Endothelial cell of umbilical vein (primary cell): ENCODE measurements around the gene LMNTD1. TPM values are rescaled to one million over a fixed set of nuclear protein-coding genes. Genes with fewer than 3 reads are reported as not detected.

Experiments
- BruUV-seq: library from RNA; stranded (reverse); fragments of 400-500 nt; replicated peaks from 2 replicates; lab custom pipeline; 2021; lab: Mats Ljungman, UMichigan
- CTCF ChIA-PET: fragments of 300-600, 350-600 bp; sonication (Branson Sonifier 250); formaldehyde crosslinking; loops from one replicate; lab custom pipeline; 2021; ENCODE audit warnings: antibody characterized with exemption, inconsistent platforms; lab: Charles Lee
- POLR2A ChIA-PET: fragments of 300-600, 350-600 bp; sonication (Branson Sonifier 250); formaldehyde crosslinking; loops from one replicate; lab custom pipeline; 2021; ENCODE audit warnings: antibody characterized with exemption, inconsistent platforms; lab: Charles Lee
- DNase-seq: peaks from one replicate; pipeline ENCODE4 v3.0.0-alpha.2; 2011; ENCODE audit warnings: low read depth, low spot score
- FAIRE-seq: peaks from 2 replicates; lab custom pipeline; 2011; peaks lifted over from hg19 to GRCh38; lab: Jason Lieb, UNC
- H2AFZ ChIP-seq: 2 replicates; pipeline ENCODE4 v1.6.0; 2012; ENCODE audit warnings: low read depth, low read length, control low read depth, inconsistent platforms
- H3K27ac ChIP-seq: 2 replicates; pipeline ENCODE4 v1.5.1; 2011; ENCODE audit warnings: low read depth, mild to moderate bottlenecking, control low read depth, low read length, moderate library complexity; ENCODE audit not compliant: insufficient read depth
- H3K27me3 ChIP-seq, 2 experiments: 2 replicates each; pipeline versions ENCODE4 v1.6.0 to v1.6.1; 2011; ENCODE audit warnings: low read length in 2 of 2, mixed read lengths in 1 of 2; ENCODE audit not compliant: control insufficient read depth in 2 of 2, insufficient read depth in 2 of 2
- H3K36me3 ChIP-seq, 2 experiments: 2 replicates in 1 of 2; 3 replicates in 1 of 2; pipeline ENCODE4 v1.5.1; 2011; ENCODE audit warnings: low read length in 2 of 2, mild to moderate bottlenecking in 1 of 2, moderate library complexity in 1 of 2; ENCODE audit not compliant: control insufficient read depth in 2 of 2, insufficient read depth in 2 of 2; ENCODE audit errors: extremely low read depth in 1 of 2
- H3K4me1 ChIP-seq: 3 replicates; pipeline ENCODE4 v1.5.1; 2011; ENCODE audit warnings: mild to moderate bottlenecking, low read length; ENCODE audit not compliant: control insufficient read depth, insufficient read depth; ENCODE audit errors: extremely low read depth
- H3K4me2 ChIP-seq: 2 replicates; pipeline ENCODE4 v1.6.1; 2011; ENCODE audit warnings: low read length, control low read depth, mixed read lengths; ENCODE audit not compliant: insufficient read depth
- H3K4me3 ChIP-seq, 3 experiments: fragments of 200-600 bp in 1 of 3; sonication (generic), shearing (Covaris generic) in 1 of 3; replicated peaks in 1 of 3; 2 replicates each; pipeline ENCODE4 v1.5.1; 2011 to 2016; ENCODE audit warnings: control low read depth in 3 of 3, low read length in 3 of 3, mild to moderate bottlenecking in 2 of 3, inconsistent platforms in 1 of 3, low read depth in 1 of 3, moderate library complexity in 1 of 3; ENCODE audit not compliant: insufficient read depth in 1 of 3
- H3K79me2 ChIP-seq: 2 replicates; pipeline ENCODE4 v1.6.0; 2012; ENCODE audit warnings: low read length, inconsistent platforms; ENCODE audit not compliant: control insufficient read depth, insufficient read depth
- H3K9ac ChIP-seq: replicated peaks from 2 replicates; pipeline ENCODE3; 2011; ENCODE audit warnings: low read length, control low read depth; ENCODE audit not compliant: insufficient read depth; ENCODE audit errors: extremely low read depth
- H3K9me1 ChIP-seq: replicated peaks from 3 replicates; pipeline ENCODE4 v1.6.0; 2011; ENCODE audit warnings: mild to moderate bottlenecking, low read length; ENCODE audit not compliant: control insufficient read depth, insufficient read depth; ENCODE audit errors: extremely low read depth
- H3K9me3 ChIP-seq: replicated peaks from 2 replicates; pipeline ENCODE4 v1.5.1; 2012; ENCODE audit warnings: low read length, inconsistent platforms; ENCODE audit not compliant: control insufficient read depth, insufficient read depth
- H4K20me1 ChIP-seq: replicated peaks from 2 replicates; pipeline ENCODE3; 2011; ENCODE audit warnings: mild to moderate bottlenecking, low read length; ENCODE audit not compliant: control insufficient read depth, insufficient read depth; ENCODE audit errors: extremely low read depth
- CTCF ChIP-seq, 2 donors: IDR thresholded peaks; 1 replicate in 1 of 2; 2 replicates in 1 of 2; pipeline ENCODE4 v1.5.1; 2011; ENCODE audit warnings: low read length in 2 of 2, mild to moderate bottlenecking in 2 of 2, moderate library complexity in 2 of 2, control low read depth in 1 of 2, inconsistent platforms in 1 of 2, low read depth in 1 of 2; ENCODE audit not compliant: insufficient read depth in 1 of 2; ENCODE audit errors: extremely low read depth in 1 of 2
- EZH2 ChIP-seq: IDR thresholded peaks from 2 replicates; pipeline ENCODE4 v1.6.1; 2012; ENCODE audit warnings: borderline replicate concordance, low read depth, mild to moderate bottlenecking, moderate library complexity, low read length, inconsistent platforms; ENCODE audit not compliant: severe bottlenecking
- FOS ChIP-seq: IDR thresholded peaks from 2 replicates; pipeline ENCODE4 v1.6.1; 2011; ENCODE audit warnings: mild to moderate bottlenecking, low read length, moderate library complexity, borderline replicate concordance; ENCODE audit not compliant: insufficient read depth
- GATA2 ChIP-seq: IDR thresholded peaks from 2 replicates; pipeline ENCODE4 v1.7.0; 2011; ENCODE audit warnings: low read depth, mild to moderate bottlenecking, moderate library complexity, mixed read lengths, low read length; ENCODE audit not compliant: insufficient read length, insufficient read depth
- JUN ChIP-seq: IDR thresholded peaks from 2 replicates; pipeline ENCODE4 v1.6.1; 2011; ENCODE audit warnings: borderline replicate concordance, low read depth; ENCODE audit not compliant: insufficient read length, insufficient read depth
- MAX ChIP-seq: IDR thresholded peaks from 2 replicates; pipeline ENCODE4 v1.6.1; 2011; ENCODE audit not compliant: insufficient read depth, insufficient read length
- MYC ChIP-seq: IDR thresholded peaks from one replicate; pipeline ENCODE4 v1.6.1; 2011; ENCODE audit warnings: mild to moderate bottlenecking, low read depth, low read length
- POLR2A ChIP-seq: IDR thresholded peaks from 2 replicates; pipeline ENCODE4 v1.6.1; 2012; ENCODE audit warnings: low read depth, mild to moderate bottlenecking, control low read depth, low read length
- POLR2AphosphoS5 ChIP-seq: IDR thresholded peaks from 2 replicates; pipeline ENCODE4 v1.6.1; 2012; ENCODE audit warnings: low read depth, mild to moderate bottlenecking, control low read depth, low read length, moderate library complexity; ENCODE audit not compliant: insufficient read depth
- dilution Hi-C: fragments of 300-500 bp; cut with MboI; formaldehyde crosslinking; loops from one replicate; pipeline ENCODE4 v1.15.0; 2019; ENCODE audit warnings: low sequenced_read_pairs; ENCODE audit not compliant: extremely low pct_ligation_motif_present
- intact Hi-C: fragments of 100-400 bp; cut with micrococcal nuclease; formaldehyde crosslinking; loops from one replicate; pipeline ENCODE4 v1.10.0; 2022
- polyA plus RNA-seq, 4 experiments: library from polyadenylated mRNA; depleted of rRNA in 3 of 4; stranded (reverse) in 3 of 4; unstranded in 1 of 4; fragments of >200 nt; gene quantifications; 2 replicates each; pipeline versions ENCODE4 v1.2.1 to v1.2.3, GENCODE V29; 2011 to 2012; ENCODE audit warnings: missing spikeins in 1 of 4
- total RNA-seq: library from RNA; stranded (reverse); gene quantifications from 2 replicates; pipeline ENCODE4 v1.2.3, GENCODE V29; 2021

The LMNTD1 gene
- total and polyA plus RNA-seq, 2 donors (not counting 3 experiments of a cell fraction or from before 2014, with no cell fraction given): not detected

GRCh38 chr12:25447046-25447445 lies 106.0 kb downstream of the LMNTD1 start:
- Histone ChIP-seq H3K4me2 (no peak overlapping the region), H4K20me1 (no peaks in the 10 kb centered on the region), H3K9me1 (no peaks in the 10 kb centered on the region), H3K27ac (no peak overlapping the region), H3K27me3 (no peaks in the 10 kb centered on the region), H3K79me2 (no peaks in the 10 kb centered on the region), H3K9me3 (no peaks in the 10 kb centered on the region), H2AFZ (no peak overlapping the region), H3K4me1 (no peaks in the 10 kb centered on the region), H3K4me3 (no peak overlapping the region), H3K9ac (no peak overlapping the region), H3K36me3 (no peaks in the 10 kb centered on the region)
- dilution Hi-C loops: no loop called here
- ChIA-PET POLR2A (no interaction called here), CTCF (interaction anchor here (1.5 kb wide), 1 partner anchor 8 kb away, joined by 3 read pairs; no protein-coding TSS in a partner anchor)
- intact Hi-C loops: no loop called here
- DNase-seq: no peak
- BruUV-seq: no TSS peak
- no peak for FAIRE-seq
- TF ChIP-seq JUN (no peak), GATA2 (no peak), EZH2 (no peak), MAX (no peak), FOS (no peak), POLR2AphosphoS5 (no peak), CTCF (IDR thresholded peaks at IDR 0.05; ENCODE audit: extremely low read depth in 1 of 2, insufficient read depth in 1 of 2, low read depth in 1 of 2, low read length in 2 of 2) (no peak), POLR2A (no peak), MYC (no peak)
